ENCODE data around the gene CALM3.
A peak's percentile ranks its signal among the peaks of the same experiment; 100 is the strongest.
"Not testable (repeated sequence)": the region's sequence is repeated elsewhere in the genome, so short reads cannot be mapped to it uniquely, and the experiment has no call there.

Gene CALM3

DNA sequence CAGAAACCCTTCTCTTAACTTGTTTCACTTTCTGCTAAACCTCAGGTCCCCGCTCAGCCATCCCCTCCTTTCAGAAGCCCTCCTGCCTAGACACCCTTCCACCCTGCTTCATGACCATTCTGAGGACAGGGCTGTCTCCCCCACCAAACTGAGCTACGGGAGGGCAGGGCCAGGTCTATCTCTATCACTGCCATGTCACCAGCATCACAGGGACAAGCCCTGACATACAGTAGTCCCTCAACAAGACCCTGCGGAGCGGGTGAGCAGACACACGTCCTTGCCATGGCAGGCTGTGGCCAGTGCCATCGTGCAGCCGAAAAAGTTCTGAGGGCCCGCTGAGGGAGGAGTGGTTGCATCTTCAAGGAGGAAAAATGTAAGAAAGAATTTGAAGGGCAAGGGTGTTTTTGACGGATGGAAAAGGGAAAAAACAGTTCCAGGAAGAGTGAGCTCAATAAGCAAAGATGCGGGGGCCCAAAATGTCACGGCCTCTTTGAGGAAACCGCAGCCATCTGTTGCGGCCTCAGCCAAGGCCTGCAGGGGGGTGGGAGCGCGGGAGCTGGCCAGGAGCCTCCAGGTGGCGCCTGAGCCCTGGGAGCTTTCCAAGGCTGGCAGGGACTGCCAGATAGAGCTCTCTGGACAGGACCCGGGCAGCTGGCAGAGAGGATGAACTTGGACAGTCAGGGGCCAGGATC, 15.6 kb downstream of the CALM3 start:
- DNase-seq = no peak

DNA sequence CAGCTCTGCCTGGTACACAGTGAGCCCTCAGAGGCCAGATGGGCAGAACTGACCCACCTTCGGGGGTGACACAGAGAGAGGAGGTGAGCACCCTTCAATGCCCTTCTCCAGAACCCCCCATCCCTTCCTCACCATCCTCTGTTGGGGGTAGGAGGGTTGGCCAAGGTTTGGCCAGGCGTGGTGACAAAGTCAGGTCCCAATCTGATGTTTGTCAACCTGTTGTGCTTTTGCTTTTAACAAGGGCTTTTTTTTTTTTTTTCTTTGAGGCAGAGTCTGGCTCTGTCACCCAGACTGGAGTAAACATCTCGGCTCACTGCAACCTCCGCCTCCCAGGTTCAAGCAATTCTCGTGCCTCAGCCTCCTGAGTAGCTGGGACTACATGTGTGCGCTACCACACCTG, 16.5 kb downstream of the CALM3 start:
- no peak for DNase-seq

DNA sequence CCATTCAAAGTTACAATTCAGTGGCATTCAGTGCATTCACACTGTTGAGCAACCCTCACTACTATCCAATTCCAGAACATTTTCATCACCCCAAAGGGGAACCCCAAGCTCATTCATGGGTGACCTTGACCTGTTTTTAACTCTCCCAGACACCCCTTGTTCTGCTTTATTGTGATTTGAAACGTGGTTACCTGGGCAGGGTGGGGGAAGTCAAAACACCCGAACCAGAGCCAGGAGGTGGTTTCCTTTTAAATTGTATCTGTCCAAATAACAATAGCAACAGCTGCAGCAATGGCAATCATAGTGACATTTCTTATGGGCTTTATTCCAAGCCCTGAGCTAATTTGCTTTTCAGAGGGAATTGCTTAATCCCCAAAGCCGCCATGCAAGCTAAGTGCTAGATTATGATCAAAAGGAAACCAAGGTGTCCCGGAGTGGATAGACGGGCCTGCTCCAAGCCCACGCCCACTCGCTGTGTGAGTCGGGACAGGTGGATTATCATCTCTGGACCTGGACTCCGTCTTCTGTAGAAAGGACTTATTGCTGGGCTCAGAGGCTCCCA, 17.6 kb downstream of the CALM3 start:
- no peak for DNase-seq

DNA sequence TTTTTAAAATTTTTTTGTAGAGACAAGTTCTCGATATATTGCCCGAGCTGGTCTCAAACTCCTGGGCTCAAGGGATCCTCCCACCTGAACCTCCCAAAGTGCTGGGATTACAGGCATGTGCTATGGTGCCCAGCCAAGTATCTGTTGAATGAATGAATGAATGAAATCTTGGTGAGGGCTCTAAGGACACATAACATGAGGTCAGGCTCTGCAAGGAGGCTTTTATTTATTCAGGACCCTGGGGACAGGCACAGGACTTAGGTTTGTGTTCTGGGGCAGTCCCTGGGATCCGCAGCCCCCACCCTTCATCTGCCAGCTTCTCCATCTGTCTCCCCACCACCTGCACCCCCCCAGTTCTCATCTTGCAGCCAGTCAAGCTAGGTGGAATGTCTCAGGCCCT, 19.1 kb downstream of the CALM3 start:
- no peak for DNase-seq

DNA sequence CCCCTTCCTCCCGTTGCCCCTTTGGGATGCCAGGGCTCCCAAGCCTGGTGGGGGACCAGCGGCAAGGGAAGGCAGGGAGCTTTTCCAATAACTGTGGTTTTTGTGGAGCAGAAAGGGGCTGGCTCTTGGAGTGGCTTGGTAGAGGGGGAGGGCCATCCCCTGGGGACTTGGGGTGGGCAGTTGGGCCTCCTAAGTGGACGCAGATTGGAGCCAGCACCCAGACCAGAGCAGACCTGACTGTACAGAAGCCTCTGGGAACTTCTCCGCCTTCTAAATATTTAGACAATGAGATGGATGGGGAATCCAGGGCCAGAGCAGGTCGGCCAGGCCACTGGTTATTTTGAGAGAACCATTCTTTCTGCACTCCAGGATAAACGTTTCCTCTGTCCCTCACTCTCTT, 19.6 kb downstream of the CALM3 start:
- no peak for DNase-seq

DNA sequence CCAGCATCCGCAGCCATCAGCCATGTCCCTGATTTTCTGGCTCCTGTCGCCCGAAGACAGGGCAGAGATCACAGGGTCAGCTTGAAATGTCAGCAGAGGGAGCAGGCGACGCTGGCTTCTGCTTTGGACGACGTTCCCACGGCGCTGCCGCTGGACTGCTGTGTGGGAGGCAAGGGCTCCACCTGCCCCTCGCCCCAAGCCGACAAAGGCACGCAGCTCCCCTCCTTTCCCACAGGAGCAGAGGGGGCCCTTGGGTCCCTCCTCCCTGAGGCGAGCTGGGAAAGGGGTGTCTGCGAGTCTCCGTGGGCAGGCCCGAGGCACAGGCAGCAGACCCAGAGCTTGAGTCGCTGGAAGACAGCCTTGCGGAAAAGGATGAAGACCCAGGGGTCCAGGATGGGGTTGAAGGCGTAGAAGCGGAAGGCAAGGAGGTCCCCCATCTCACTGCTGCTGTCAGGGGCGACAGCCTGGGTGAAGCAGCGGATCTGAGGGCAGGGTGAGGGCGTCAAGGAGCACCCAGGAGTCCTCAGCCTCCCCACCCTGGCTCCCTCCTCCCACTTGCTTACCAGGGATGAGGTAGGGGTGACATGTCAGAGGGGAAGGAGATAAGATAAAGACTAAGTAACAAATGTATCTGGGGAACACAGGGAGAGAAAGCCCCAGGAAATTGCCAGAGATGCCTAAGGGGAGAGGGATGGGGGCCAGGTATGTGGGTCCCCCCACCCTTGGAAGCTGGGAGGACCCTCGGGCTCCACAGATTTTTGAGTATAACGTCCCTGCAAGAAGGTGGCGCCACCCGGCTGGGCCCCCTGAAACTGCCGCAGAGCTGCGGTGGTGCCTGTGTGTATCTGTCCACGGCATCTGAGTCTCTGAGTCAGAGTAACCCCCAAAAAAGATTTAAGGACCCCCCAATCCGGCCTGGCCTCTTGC, 20.3 kb downstream of the CALM3 start:
- DNase-seq = no peak

DNA sequence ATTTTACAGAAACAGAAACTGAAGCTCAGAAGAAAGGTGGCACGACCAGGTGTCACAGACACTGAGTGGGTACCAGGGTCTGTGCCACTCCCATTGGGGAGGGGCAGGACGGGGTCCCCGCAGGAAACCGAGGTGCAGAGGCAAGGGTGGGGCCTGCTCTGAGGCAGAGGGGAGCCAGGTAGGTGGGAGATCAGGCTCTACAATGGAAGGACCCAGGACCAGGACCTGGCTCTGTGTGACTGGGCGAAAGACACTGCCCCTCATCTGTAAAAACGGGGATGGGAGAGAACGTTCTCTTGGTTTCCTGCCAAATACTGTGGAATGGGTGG, 21.0 kb downstream of the CALM3 start:
- DNase-seq = no peak

DNA sequence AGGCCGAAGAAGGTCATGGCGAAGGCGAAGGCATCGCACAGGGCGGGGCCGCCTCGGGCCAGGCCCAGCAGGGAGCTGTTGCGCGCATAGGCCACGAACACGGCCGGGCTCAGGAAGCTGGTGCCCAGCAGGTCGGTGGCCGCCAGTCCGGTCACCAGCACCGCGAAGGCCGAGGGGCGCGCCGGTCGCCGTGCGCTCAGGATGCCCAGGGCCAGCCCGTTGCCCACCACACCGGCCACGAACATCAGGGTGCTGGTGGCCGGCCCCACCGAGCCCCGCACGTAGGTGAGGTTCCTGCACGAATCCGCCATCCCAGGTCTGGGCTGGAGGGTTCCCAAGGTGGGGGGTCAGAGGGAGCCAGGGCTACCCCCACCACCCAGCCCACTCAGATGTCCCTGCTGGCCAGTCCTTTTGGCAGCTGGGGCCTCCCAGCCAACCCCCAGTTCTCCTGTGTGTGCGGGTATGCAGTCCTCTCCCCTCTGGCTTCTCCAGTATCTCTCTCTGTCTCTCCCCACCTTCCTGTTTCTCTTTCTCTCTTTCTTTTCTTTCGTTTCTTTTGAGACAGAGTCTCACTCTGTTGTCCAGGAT, 22.9 kb downstream of the CALM3 start:
- DNase-seq = no peak

DNA sequence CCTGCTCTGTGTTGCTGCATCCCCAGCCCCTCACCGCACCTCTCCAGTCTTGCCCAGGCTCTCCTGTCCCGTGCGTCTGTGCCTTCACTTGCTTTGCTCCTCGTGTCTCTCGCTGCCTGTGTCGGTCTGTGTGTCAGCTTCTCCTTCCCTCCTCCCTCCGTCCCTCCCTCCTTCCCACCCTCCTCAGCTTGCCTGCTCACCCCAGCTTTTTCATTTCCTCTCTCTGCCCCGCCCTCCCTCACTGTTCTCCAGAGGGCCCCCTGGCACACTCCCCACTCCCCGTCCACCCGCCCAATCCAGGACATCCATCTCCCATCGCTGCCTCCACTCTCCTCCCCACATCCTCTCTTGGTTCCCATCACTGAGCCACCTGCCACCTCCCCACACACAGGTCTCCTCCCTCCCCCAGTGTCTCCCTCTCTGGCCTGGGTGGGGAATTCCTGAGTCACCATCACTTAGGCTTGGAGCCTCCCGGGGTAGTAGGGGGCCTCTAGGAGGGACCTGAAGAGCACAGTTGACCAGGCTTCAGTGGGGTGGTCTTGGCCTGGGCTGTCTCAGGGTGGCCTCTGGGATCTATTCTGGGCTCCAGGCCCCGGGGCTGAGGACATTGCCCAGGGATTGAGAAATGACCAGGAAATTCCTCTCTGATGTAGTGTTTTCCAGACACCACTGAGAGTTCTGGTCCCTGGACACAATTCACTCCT, 24.0 kb downstream of the CALM3 start, which contains the start of gene PTGIR:
Gene PTGIR, minus strand, starts transcription at position 132 of the 704 bp plus-strand sequence. CDS start 864 bp downstream, outside the sequence.
- no peak for DNase-seq

DNA sequence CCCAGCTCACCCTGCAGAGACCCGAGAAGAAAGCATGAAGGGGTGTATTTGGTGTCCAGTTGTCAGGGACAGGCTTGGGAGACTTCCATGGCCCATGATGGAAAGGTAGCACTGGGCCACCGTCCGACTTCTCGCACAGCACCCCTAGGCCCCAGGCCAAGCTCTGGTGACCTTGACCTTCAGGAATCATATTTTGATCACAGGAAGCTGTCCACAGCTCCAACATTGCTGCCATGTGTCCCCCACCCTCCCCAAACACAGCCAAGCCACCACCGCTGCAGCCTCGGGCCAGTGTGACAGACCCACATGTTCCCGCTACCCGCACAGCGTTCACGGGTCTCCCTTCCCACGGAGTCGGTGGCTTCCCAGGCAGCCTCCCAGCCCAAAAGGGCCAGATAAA, 24.6 kb downstream of the CALM3 start:
- DNase-seq = no peak

DNA sequence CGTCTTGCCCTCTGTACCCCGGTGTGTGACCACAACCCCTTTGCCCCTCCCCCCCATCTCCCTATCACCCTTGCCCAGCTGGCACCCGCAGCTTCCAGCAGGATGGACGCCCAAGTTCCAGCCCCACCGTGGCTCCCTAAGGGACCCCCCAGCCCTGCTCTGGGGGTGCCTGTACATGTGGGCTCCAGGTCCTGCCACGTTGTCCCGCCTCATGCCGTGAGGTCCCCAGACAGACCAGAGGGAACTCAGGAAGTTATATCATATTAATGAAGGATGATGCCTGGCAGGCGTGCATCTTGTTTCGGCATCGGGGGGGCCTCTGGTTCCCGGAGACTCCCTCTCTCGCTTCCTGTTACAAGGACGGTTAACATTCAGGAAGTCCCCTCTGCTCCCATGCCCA, 25.3 kb downstream of the CALM3 start:
- no peak for DNase-seq

DNA sequence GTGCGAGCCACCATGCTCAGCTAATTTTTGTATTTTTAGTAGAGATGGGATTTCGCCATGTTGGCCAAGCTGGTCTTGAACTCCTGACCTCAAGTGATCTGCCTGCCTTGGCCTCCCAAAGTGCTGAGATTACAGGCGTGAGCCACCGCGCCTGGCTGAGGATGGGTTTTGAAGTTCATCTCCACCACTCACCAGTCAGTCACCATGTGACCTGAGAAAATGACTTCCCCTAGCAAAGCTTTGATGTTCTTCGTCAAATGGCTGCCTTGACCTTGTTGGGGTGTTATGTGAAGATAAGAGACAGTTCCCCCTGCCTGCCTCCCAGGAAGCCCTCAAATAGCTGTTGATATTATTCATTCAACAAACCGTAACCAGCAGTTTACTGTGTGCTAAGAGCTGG, 27.8 kb downstream of the CALM3 start:
- not testable (repeated sequence) for DNase-seq

DNA sequence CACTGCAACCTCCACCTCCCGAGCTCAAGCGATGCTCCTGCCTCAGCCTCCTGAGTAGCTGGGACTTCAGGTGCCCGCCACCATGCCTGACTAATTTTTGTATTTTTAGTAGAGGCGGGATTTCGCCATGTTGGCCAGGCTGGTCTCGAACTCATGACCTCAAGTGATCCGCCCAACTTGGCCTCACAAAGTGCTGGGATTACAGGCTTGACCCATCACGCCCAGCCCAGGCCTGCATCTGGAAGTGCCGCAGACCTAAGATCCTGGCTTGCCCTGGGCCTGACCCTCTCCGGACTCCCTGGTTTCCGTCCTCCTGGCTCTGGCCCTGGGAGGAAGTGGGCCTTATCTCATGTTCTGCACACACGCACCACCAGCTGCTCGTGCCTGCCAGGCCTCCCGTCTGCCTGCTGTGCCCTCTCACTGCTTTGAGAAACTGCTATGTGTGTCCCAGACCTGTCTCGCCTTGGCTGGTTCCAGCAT, 28.5 kb downstream of the CALM3 start:
- no peak for DNase-seq

DNA sequence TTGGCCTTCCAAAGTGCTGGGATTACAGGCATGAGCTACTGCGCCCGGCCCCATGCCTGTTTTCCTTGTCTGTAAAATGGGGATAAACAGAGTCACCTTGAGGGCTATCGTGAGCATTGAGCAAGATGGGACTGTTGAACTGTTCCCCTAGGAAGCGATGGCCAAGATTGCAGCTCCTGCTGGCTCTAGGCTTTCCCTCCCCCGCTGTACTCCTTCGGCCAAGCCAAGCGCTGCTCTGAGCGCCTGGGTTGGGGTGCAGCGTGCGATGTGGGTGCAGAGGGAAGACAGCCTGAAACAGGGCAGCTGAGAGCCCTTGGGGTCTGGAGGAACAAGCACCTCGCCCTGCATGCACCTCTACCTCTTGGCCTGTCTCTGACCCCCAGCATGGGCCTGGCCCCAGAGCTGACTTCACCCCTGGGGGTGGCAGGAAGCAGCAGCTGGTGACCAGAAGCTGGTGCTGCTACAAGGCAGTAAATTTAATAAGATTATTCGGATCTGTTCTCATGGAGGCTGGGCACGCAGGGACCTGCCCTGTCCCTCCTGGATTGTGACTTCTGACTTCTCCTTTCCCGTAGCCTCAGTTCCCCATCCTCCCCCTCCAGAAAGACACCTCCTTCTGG, 29.6 kb downstream of the CALM3 start:
- DNase-seq = no peak

DNA sequence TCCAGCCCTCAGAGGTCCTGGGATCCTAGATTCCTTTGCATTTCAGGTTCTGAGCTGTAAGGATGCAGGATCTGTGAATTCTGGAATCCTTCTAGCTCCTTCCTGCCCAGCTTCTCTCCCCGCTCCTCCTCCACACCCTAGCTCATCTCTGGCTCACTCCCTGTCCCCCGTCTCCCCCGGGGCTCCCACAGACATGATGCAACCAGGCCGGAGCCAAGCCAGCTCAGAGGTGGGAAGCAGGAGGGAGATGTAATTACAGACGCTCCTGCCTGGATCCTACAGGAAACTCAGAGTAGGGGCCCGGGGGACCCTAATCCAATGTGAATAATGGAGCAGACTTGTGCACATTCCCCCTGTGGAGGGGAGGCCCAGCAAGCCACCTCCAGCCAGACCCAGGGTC, 30.4 kb downstream of the CALM3 start:
- DNase-seq = no peak

DNA sequence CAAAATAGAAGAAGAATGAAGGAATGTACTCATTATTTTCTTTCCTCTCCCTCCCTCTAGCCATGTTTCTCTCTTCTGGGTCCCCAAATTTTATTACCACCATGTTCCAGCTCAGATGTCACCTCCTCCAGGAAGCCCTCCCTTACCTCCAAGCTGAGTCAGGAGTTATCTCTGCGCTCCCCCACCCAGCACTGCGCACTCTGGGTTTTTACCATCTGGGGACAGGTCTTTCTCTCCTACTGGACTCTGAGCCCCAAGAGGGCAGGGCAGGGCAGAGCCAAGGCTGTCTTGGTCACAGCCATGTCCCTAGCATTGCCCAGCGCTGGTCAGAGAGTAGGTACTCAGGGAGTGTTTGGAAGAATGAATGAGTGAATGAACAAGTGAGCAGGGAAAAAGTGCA, 32.0 kb downstream of the CALM3 start:
- no peak for DNase-seq

DNA sequence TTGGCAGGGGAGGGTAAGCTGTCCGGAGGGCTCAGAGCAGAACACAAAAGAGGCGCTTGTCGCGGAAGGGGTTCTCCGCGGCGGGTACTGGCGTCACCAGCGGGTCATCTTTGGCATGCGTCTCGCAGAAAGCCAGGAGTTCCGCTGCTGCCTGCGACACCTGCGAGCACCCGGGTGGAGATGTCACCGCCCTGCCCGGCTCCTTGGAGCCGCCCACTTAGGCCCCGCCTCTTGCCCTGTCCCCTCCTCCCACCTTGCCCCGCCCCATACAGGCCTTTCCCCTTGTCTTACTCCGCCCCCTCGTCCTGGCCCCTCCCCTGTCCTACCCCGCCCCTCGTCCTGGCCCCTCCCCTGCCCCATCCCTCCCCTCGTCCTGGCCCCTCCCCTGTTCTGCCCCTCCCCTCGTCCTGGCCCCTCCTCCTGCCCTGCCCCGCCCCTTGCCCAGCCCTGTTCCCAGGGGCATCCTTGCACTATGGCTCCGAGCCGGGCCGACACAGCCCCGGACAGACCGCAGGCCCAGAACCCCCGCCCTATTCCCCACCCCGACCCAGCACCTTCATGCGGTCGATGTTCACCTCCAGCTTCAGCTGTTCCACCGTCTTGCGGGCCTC, 33.0 kb downstream of the CALM3 start:
- peak; percentile 97 to 99 for DNase-seq

DNA sequence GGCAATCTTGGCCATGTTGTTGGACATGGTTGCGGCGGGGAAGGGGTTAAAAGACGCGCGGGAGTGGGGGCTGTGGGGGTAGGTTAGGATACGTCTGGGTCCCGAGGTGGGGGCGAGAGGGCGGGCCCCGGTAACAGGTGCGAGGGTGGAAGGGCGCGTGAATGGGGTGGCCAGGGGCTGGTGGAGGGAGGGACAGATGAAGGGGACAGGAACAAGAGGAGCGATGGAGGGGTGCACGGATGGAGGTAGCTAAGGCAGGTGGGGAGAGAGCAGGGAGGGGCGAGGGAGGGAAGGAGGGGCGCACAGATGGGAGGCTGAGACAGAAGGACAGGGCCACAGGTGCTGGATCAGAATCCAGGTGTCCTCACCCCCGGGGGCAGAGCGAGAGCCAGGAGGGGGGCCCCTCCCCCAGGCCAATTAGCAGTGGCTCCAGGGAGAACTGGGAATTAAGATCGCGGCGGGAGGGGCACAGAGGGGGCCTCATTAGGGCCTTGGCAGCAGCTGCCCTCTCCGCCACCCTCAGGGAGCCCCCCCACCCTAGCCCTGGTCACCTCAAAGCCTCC, 33.6 kb downstream of the CALM3 start:
- DNase-seq = no peak

DNA sequence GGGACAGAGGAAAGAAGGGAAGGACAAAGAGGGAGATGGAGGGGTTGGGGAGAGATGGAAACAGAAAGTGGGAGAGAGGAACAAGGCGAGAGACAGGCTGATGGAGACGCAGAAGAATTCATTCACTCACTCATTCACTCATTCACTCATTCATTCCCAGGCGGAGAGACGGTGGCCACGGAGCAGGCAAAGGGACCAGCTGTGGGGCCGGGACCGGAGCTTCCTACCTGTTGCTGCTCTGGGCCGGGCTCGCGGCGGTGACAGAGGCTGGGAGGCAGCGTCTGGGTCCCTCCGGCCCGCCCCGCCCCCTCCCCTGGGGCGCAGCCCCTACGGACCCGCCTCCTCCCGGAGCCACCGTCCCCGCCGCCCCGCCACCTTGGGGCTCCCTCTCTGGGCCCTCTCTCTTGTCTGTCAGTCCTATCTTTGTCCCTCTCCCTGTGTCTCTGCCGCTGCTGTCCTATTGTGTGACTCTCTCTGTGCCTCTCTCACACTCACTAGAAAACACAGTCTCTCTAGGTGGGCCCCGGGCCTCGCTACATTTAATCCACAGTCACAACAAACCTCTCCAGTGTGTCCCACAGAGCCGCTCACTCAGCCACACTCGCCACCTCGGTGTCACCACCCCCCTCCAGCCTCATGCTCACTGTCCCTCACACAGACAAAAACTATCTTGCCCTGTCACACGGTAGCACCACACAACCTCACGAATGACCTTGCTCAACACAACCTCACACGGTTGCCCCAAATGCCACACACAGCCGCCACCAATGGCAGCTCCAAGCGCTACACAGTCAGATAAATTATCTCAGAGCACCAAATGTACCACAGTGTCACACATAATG, 35.0 kb downstream of the CALM3 start, which contains the start of gene GNG8:
Gene GNG8, minus strand, starts transcription at position 283 of the 842 bp plus-strand sequence. CDS start 1,520 bp downstream, outside the sequence.
- DNase-seq = no peak

DNA sequence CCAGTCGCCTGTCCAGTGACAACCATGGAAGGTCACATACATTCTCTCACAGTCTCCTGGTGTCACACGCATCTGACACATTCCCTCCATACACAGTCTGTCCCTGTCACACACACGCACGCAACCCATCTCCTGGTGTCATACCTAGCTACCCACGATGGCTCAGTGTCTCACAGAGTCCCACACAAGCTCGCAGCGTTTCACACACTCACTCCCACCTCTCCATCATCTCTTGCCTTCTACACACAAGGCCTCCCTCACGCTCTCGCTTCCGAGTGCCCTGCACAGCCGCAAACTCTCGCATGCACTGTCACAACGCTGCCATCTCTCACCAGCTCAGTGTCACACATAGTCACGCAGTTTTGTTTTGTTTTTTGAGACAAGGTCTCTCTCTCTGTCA, 36.1 kb downstream of the CALM3 start:
- DNase-seq = no peak

Data from stimulated activated CD4-positive, alpha-beta T cell treated with anti-CD3 and anti-CD28 coated beads, Interleukin-2, amount 100 ng/mL, for 48 hours (primary cell).